ENCODE measurements around the gene ARHGAP22.

The ARHGAP22 gene

DNA sequence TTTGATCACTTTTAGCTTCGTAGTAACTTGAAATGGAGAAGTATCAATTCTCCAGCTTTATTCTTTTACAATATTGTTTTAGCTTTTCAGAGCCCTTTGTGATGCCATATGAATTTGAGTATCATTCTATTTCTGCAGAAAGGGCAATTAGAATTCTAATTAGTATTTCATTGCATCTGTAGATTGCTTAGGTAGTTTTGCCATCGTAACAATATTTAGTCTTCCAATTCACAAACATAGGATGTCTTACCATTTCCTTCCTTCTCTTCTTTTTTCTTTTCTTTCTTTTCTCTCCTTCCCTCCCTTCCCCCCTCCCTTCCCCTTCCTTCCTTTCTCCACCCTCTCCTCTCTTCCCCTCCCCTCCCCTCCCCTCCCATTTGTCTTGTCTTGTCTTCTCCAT lies 193.4 kb downstream of the ARHGAP22 start:
- no peak for DNase-seq

DNA sequence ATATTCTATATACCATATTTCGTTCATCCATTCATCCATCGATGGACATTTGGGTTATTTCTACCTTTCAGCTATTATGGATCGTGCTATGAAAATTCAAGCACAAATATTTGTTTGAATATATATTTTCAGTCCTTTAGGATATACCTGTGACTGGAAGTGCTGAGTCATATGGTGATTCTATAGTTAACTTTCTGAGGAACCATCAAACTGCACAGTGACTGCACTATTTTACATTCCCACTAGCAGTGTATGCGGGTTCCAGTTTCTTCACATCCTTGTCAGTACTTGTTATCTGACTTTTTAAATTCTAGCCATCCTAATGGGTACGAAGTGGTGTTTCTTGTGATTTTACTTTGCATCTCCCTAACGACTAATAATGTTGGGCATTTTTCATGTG lies 194.4 kb downstream of the ARHGAP22 start:
- DNase-seq = no peak

DNA sequence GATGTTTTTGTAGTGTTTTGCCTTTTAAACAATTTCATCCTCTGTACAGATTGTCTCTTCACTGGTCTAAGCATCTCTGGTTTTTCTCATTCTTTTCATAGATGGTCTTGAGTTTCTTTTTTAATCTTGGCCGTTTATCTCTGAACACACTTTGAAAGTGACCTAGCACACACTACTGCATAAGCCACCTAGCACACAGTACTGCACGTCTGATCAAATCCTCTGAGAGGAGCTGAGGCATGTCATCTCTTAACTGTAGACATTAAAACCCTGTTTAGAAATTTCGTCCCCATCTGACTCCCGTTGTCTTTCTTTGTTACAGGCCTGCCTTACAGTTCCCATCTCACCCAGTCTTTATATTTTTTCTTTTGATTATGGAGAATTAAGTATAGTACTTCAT lies 198.2 kb downstream of the ARHGAP22 start:
- DNase-seq = no peak

GRCh38 chr10:48406204-48406603 lies 198.7 kb downstream of the ARHGAP22 start:
- DNase-seq = no peak

DNA sequence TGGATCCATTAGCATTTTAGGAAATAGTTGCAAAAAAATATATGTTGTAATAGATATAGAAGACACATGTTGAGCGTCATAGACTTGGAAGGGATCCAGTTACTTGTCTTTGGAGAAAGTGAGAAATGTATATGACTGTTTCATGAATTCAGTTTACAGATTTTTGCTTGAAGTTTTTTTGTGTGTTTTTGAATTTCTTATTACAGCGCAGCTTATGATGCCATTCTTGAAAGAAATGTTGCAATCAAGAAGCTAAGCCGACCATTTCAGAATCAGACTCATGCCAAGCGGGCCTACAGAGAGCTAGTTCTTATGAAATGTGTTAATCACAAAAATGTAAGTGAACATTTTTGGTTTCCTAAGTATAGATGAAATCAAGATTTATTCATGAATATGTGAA lies 200.2 kb downstream of the ARHGAP22 start:
- DNase-seq = no peak

- no peak for DNase-seq
Measured at GRCh38 chr10:48400850-48401220, 204.0 kb downstream of the ARHGAP22 start.

- no peak for DNase-seq
Measured at GRCh38 chr10:48400129-48400849, 204.6 kb downstream of the ARHGAP22 start.

DNA sequence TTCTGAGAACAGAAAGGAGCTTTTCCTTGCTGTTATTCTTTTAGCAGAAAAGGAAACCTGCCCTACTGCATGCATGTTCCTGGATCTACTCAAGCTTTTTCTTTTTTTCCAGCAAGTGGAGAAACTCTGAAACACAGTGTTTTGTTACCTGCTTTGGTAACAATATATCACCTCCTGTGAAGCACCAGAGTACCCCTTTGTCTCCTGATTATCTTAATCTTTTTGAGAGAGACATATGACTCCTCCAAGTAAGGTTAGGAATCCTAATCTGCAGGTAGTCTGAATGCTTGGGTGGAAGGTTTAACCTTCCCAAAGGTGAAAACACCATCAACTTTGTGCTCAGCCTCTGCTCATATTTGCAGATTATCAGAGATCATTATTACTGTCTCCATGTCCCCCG lies 205.3 kb downstream of the ARHGAP22 start:
- DNase-seq = no peak

GRCh38 chr10:48399056-48399541 lies 205.8 kb downstream of the ARHGAP22 start:
- DNase-seq = no peak

DNA sequence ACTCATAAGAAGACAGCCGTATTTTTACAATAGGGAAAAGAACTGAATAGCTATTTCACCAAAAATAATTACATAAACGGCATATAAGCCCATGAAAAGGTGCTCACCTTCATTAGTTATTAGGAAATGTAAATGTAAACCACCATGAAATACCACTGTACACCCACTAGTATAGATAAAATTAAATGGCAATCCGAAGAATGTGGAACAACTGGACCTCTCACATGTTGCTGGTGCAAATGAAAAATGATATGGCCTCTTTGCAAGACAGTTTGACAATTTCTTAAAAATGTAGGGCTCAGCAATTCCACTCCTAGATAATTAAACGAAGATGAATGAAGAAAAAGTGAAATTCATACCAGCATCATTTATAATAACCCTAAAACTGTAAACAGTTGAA lies 206.6 kb downstream of the ARHGAP22 start:
- no peak for DNase-seq

All from NCI-H2029 treated with DMSO at 0.1 percent for 48 hours (cell line).